ENCODE results near the gene MAP7D3.

Gene MAP7D3

DNA sequence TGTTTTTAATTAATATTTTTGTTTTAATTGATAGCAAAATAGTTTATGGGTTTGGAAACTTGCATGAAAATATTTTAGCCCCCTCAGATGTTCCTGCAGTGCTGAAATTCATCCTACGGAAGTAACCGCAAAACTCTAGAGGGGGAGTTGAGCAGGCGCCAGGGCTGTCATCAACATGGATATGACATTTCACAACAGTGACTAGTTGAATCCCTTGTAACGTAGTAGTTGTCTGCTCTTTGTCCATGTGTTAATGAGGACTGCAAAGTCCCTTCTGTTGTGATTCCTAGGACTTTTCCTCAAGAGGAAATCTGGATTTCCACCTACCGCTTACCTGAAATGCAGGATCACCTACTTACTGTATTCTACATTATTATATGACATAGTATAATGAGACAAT, 40.4 kb downstream of the MAP7D3 start:
- H3K9me3 ChIP-seq (ENCODE audit: control insufficient read depth, low read length): no peaks in the 10 kb centered on the region
- no peaks in the 10 kb centered on the region for H3K4me1 ChIP-seq (ENCODE audit: control insufficient read depth, insufficient read depth, low read length)
- no peak overlapping the region for H3K4me3 ChIP-seq (ENCODE audit: low read length)
- H3K36me3 ChIP-seq (ENCODE audit: control insufficient read depth, insufficient read depth, low read length): no peaks in the 10 kb centered on the region
- no peaks in the 10 kb centered on the region for H3K27me3 ChIP-seq (ENCODE audit: control insufficient read depth, insufficient read depth, low read length)
- H3K9ac ChIP-seq (ENCODE audit: low read length): no peak overlapping the region

- H3K27me3 ChIP-seq (ENCODE audit: control insufficient read depth, insufficient read depth, low read length): no peaks in the 10 kb centered on the region
- H3K9ac ChIP-seq (ENCODE audit: low read length): no peak overlapping the region
- H3K9me3 ChIP-seq (ENCODE audit: control insufficient read depth, low read length): no peaks in the 10 kb centered on the region
- no peaks in the 10 kb centered on the region for H3K4me1 ChIP-seq (ENCODE audit: control insufficient read depth, insufficient read depth, low read length)
- H3K4me3 ChIP-seq (ENCODE audit: low read length): no peak overlapping the region
- H3K36me3 ChIP-seq (ENCODE audit: control insufficient read depth, insufficient read depth, low read length): no peaks in the 10 kb centered on the region
These were observed 41.0 kb downstream of the MAP7D3 start for GRCh38 chrX:136210243-136210642.

- H3K4me1 ChIP-seq (ENCODE audit: control insufficient read depth, insufficient read depth, low read length): no peaks in the 10 kb centered on the region
- no peaks in the 10 kb centered on the region for H3K27me3 ChIP-seq (ENCODE audit: control insufficient read depth, insufficient read depth, low read length)
- no peak overlapping the region for H3K9ac ChIP-seq (ENCODE audit: low read length)
- H3K36me3 ChIP-seq (ENCODE audit: control insufficient read depth, insufficient read depth, low read length): no peaks in the 10 kb centered on the region
- H3K4me3 ChIP-seq (ENCODE audit: low read length): no peak overlapping the region
- H3K9me3 ChIP-seq (ENCODE audit: control insufficient read depth, low read length): no peaks in the 10 kb centered on the region
These were observed 41.4 kb downstream of the MAP7D3 start for GRCh38 chrX:136209751-136210150.

GRCh38 chrX:136209016-136209738, 42.0 kb downstream of the MAP7D3 start:
- no peaks in the 10 kb centered on the region for H3K9me3 ChIP-seq (ENCODE audit: control insufficient read depth, low read length)
- H3K4me3 ChIP-seq (ENCODE audit: low read length): no peak overlapping the region
- peaks cover 5% of the 10 kb centered on the region for H3K4me1 ChIP-seq (ENCODE audit: control insufficient read depth, insufficient read depth, low read length)
- H3K36me3 ChIP-seq (ENCODE audit: control insufficient read depth, insufficient read depth, low read length): no peaks in the 10 kb centered on the region
- H3K27me3 ChIP-seq (ENCODE audit: control insufficient read depth, insufficient read depth, low read length): no peaks in the 10 kb centered on the region
- peak overlapping the region; percentile 39 for H3K9ac ChIP-seq (ENCODE audit: low read length)

- H3K4me1 ChIP-seq (ENCODE audit: control insufficient read depth, insufficient read depth, low read length): peaks cover 8% of the 10 kb centered on the region
- H3K9me3 ChIP-seq (ENCODE audit: control insufficient read depth, low read length): no peaks in the 10 kb centered on the region
- no peak overlapping the region for H3K9ac ChIP-seq (ENCODE audit: low read length)
- no peak overlapping the region for H3K4me3 ChIP-seq (ENCODE audit: low read length)
- H3K36me3 ChIP-seq (ENCODE audit: control insufficient read depth, insufficient read depth, low read length): no peaks in the 10 kb centered on the region
- no peaks in the 10 kb centered on the region for H3K27me3 ChIP-seq (ENCODE audit: control insufficient read depth, insufficient read depth, low read length)
These were observed 43.7 kb downstream of the MAP7D3 start for GRCh38 chrX:136207546-136207945.

- Histone ChIP-seq H3K4me1 (ENCODE audit: control insufficient read depth, insufficient read depth, low read length) (peaks cover 8% of the 10 kb centered on the region), H3K9ac (ENCODE audit: low read length) (no peak overlapping the region)
These were observed 44.3 kb downstream of the MAP7D3 start for GRCh38 chrX:136206916-136207315.

GRCh38 chrX:136205882-136206380, 45.3 kb downstream of the MAP7D3 start:
- Histone ChIP-seq H3K4me1 (ENCODE audit: control insufficient read depth, insufficient read depth, low read length) (peaks cover 8% of the 10 kb centered on the region), H3K9ac (ENCODE audit: low read length) (no peak overlapping the region), H3K36me3 (ENCODE audit: control insufficient read depth, insufficient read depth, low read length) (no peaks in the 10 kb centered on the region), H3K9me3 (ENCODE audit: control insufficient read depth, low read length) (no peaks in the 10 kb centered on the region), H3K27me3 (ENCODE audit: control insufficient read depth, insufficient read depth, low read length) (no peaks in the 10 kb centered on the region), H3K4me3 (ENCODE audit: low read length) (no peak overlapping the region)

More at GRCh38 chrX:136206916-136207315, 44.3 kb downstream of the MAP7D3 start:
- Histone ChIP-seq H3K36me3 (ENCODE audit: control insufficient read depth, insufficient read depth, low read length) (no peaks in the 10 kb centered on the region), H3K27me3 (ENCODE audit: control insufficient read depth, insufficient read depth, low read length) (no peaks in the 10 kb centered on the region), H3K9me3 (ENCODE audit: control insufficient read depth, low read length) (no peaks in the 10 kb centered on the region), H3K4me3 (ENCODE audit: low read length) (no peak overlapping the region)

GRCh38 chrX:136204571-136204970, 46.6 kb downstream of the MAP7D3 start:
- no peak overlapping the region for H3K4me3 ChIP-seq (ENCODE audit: low read length)
- H3K9ac ChIP-seq (ENCODE audit: low read length): peak overlapping the region; percentile 8
- peaks cover 11% of the 10 kb centered on the region for H3K4me1 ChIP-seq (ENCODE audit: control insufficient read depth, insufficient read depth, low read length)

GRCh38 chrX:136203951-136204350, 47.2 kb downstream of the MAP7D3 start:
- no peaks in the 10 kb centered on the region for H3K27me3 ChIP-seq (ENCODE audit: control insufficient read depth, insufficient read depth, low read length)
- no peak overlapping the region for H3K4me3 ChIP-seq (ENCODE audit: low read length)
- H3K9ac ChIP-seq (ENCODE audit: low read length): no peak overlapping the region
- H3K4me1 ChIP-seq (ENCODE audit: control insufficient read depth, insufficient read depth, low read length): peaks cover 11% of the 10 kb centered on the region
- no peaks in the 10 kb centered on the region for H3K9me3 ChIP-seq (ENCODE audit: control insufficient read depth, low read length)
- no peaks in the 10 kb centered on the region for H3K36me3 ChIP-seq (ENCODE audit: control insufficient read depth, insufficient read depth, low read length)

More at GRCh38 chrX:136204571-136204970, 46.6 kb downstream of the MAP7D3 start:
- Histone ChIP-seq H3K36me3 (ENCODE audit: control insufficient read depth, insufficient read depth, low read length) (no peaks in the 10 kb centered on the region), H3K9me3 (ENCODE audit: control insufficient read depth, low read length) (no peaks in the 10 kb centered on the region), H3K27me3 (ENCODE audit: control insufficient read depth, insufficient read depth, low read length) (no peaks in the 10 kb centered on the region)

GRCh38 chrX:136203438-136203837, 47.8 kb downstream of the MAP7D3 start:
- no peaks in the 10 kb centered on the region for H3K36me3 ChIP-seq (ENCODE audit: control insufficient read depth, insufficient read depth, low read length)
- no peak overlapping the region for H3K9ac ChIP-seq (ENCODE audit: low read length)
- H3K4me1 ChIP-seq (ENCODE audit: control insufficient read depth, insufficient read depth, low read length): peaks cover 15% of the 10 kb centered on the region
- H3K9me3 ChIP-seq (ENCODE audit: control insufficient read depth, low read length): no peaks in the 10 kb centered on the region
- no peak overlapping the region for H3K4me3 ChIP-seq (ENCODE audit: low read length)
- H3K27me3 ChIP-seq (ENCODE audit: control insufficient read depth, insufficient read depth, low read length): no peaks in the 10 kb centered on the region

GRCh38 chrX:136202889-136203288, 48.3 kb downstream of the MAP7D3 start:
- peaks cover 15% of the 10 kb centered on the region for H3K4me1 ChIP-seq (ENCODE audit: control insufficient read depth, insufficient read depth, low read length)
- no peak overlapping the region for H3K9ac ChIP-seq (ENCODE audit: low read length)
- H3K4me3 ChIP-seq (ENCODE audit: low read length): no peak overlapping the region
- H3K36me3 ChIP-seq (ENCODE audit: control insufficient read depth, insufficient read depth, low read length): no peaks in the 10 kb centered on the region
- H3K9me3 ChIP-seq (ENCODE audit: control insufficient read depth, low read length): no peaks in the 10 kb centered on the region
- H3K27me3 ChIP-seq (ENCODE audit: control insufficient read depth, insufficient read depth, low read length): no peaks in the 10 kb centered on the region

GRCh38 chrX:136201601-136202000, 49.6 kb downstream of the MAP7D3 start:
- no peaks in the 10 kb centered on the region for H3K9me3 ChIP-seq (ENCODE audit: control insufficient read depth, low read length)

More at GRCh38 chrX:136201601-136202000, 49.6 kb downstream of the MAP7D3 start:
- H3K4me3 ChIP-seq (ENCODE audit: low read length): no peak overlapping the region
- H3K9ac ChIP-seq (ENCODE audit: low read length): no peak overlapping the region
- peaks cover 24% of the 10 kb centered on the region for H3K4me1 ChIP-seq (ENCODE audit: control insufficient read depth, insufficient read depth, low read length)
- no peaks in the 10 kb centered on the region for H3K36me3 ChIP-seq (ENCODE audit: control insufficient read depth, insufficient read depth, low read length)
- H3K27me3 ChIP-seq (ENCODE audit: control insufficient read depth, insufficient read depth, low read length): no peaks in the 10 kb centered on the region

Measured in mucosa of stomach (tissue), 1 donor.